Activated CD8-positive, alpha-beta memory T cell treated with anti-CD3 and anti-CD28 coated beads, Interleukin-2, amount 50 U/mL, for 4 hours (primary cell): ENCODE measurements around the gene CHML.

Experiments used
- DNase-seq: peaks from one replicate; pipeline ENCODE4 v3.0.0-alpha.2; 2020

Gene CHML

GRCh38 chr1:241615043-241615974 lies 24.9 kb downstream of the CHML start:
- DNase-seq: no peak

- DNase-seq: no peak
Observed at GRCh38 chr1:241614572-241614971, 25.6 kb downstream of the CHML start.

GRCh38 chr1:241614144-241614543 lies 26.0 kb downstream of the CHML start:
- no peak for DNase-seq

- DNase-seq: no peak
Observed at GRCh38 chr1:241612533-241613477, 27.4 kb downstream of the CHML start.

GRCh38 chr1:241611736-241612135 lies 28.4 kb downstream of the CHML start:
- DNase-seq: no peak

GRCh38 chr1:241611063-241611462 lies 29.1 kb downstream of the CHML start:
- DNase-seq: no peak

- DNase-seq: no peak
Observed at GRCh38 chr1:241610056-241610815, 29.9 kb downstream of the CHML start.

GRCh38 chr1:241608379-241609033 lies 31.7 kb downstream of the CHML start:
- DNase-seq: no peak

GRCh38 chr1:241607497-241607896 lies 32.7 kb downstream of the CHML start:
- DNase-seq: no peak

- DNase-seq: no peak
Observed at GRCh38 chr1:241606544-241606943, 33.6 kb downstream of the CHML start.

- no peak for DNase-seq
Observed at GRCh38 chr1:241605146-241605805, 34.9 kb downstream of the CHML start.

- DNase-seq: no peak
Observed at GRCh38 chr1:241603731-241604245, 36.4 kb downstream of the CHML start.

GRCh38 chr1:241600496-241600901 lies 39.7 kb downstream of the CHML start:
- no peak for DNase-seq

- no peak for DNase-seq
Observed at GRCh38 chr1:241598249-241598648, 41.9 kb downstream of the CHML start.

GRCh38 chr1:241596633-241597032 lies 43.5 kb downstream of the CHML start:
- DNase-seq: no peak

GRCh38 chr1:241593186-241593585 lies 47.0 kb downstream of the CHML start:
- no peak for DNase-seq

- no peak for DNase-seq
Observed at GRCh38 chr1:241592273-241592958, 47.8 kb downstream of the CHML start.

- DNase-seq: no peak
Observed at GRCh38 chr1:241591736-241592135, 48.4 kb downstream of the CHML start.

GRCh38 chr1:241591317-241591716 lies 48.9 kb downstream of the CHML start:
- no peak for DNase-seq

GRCh38 chr1:241590719-241591118 lies 49.5 kb downstream of the CHML start:
- no peak for DNase-seq
